GM23338 (cell line): Measurements from ENCODE around the gene HDHD3. TPM values are rescaled to one million over a fixed set of nuclear protein-coding genes. Genes with fewer than 3 reads are reported as not detected.
A peak's percentile ranks its signal among the peaks of the same experiment; 100 is the strongest.

ENCODE experiments used
- ATAC-seq: fragments of 200-7000 bp; cut with Tn5 transposase; 3 replicates; pipeline ENCODE4 v1.9.1; 2020
- DNase-seq: peaks from one replicate; pipeline ENCODE4 v3.0.0-alpha.2; 2015; ENCODE audit warnings: low spot score
- H2AFZ ChIP-seq: fragments of 200-600 bp; sonication (generic); 2 replicates; pipeline ENCODE4 v1.8.0; 2016; ENCODE audit warnings: antibody characterized with exemption, mild to moderate bottlenecking, moderate library complexity
- H3F3A ChIP-seq: fragments of 200-600 bp; sonication (generic); replicated peaks from 2 replicates; pipeline ENCODE4 v1.8.0; 2017; ENCODE audit warnings: antibody characterized with exemption, mixed run types, low read depth
- H3K27ac ChIP-seq: fragments of 200-600 bp; sonication (generic); 2 replicates; pipeline ENCODE4 v1.6.1; 2016; ENCODE audit warnings: low read depth
- H3K27me3 ChIP-seq: fragments of 200-600 bp; sonication (generic); 2 replicates; pipeline ENCODE4 v1.8.0; 2016; ENCODE audit warnings: mild to moderate bottlenecking, mixed run types, moderate library complexity; ENCODE audit not compliant: insufficient read depth
- H3K36me3 ChIP-seq: fragments of 200-600 bp; sonication (generic); 2 replicates; pipeline ENCODE4 v1.8.0; 2016; ENCODE audit warnings: mild to moderate bottlenecking; ENCODE audit not compliant: insufficient read depth
- H3K4me1 ChIP-seq: fragments of 200-600 bp; sonication (generic); 2 replicates; pipeline ENCODE4 v1.8.0; 2016; ENCODE audit warnings: mild to moderate bottlenecking, moderate library complexity; ENCODE audit not compliant: insufficient read depth
- H3K4me2 ChIP-seq: fragments of 200-600 bp; sonication (generic); 2 replicates; pipeline ENCODE4 v1.7.1; 2017; ENCODE audit warnings: mixed run types
- H3K4me3 ChIP-seq: fragments of 200-600 bp; sonication (generic); 2 replicates; pipeline ENCODE4 v1.6.1; 2016; ENCODE audit warnings: mixed run types
- H3K79me2 ChIP-seq: fragments of 200-600 bp; sonication (generic); replicated peaks from 2 replicates; pipeline ENCODE4 v1.8.0; 2017; ENCODE audit warnings: mild to moderate bottlenecking; ENCODE audit not compliant: insufficient read depth
- H3K9me2 ChIP-seq: fragments of 200-600 bp; sonication (generic); 2 replicates; pipeline ENCODE4 v1.8.0; 2017; ENCODE audit not compliant: insufficient read depth
- H4K20me1 ChIP-seq: fragments of 200-600 bp; sonication (generic); replicated peaks from 2 replicates; pipeline ENCODE4 v1.8.0; 2017; ENCODE audit warnings: mild to moderate bottlenecking; ENCODE audit not compliant: insufficient read depth
- H3K27ac Mint-ChIP-seq: 2 replicates; pipeline ENCODE4 v1.8.0; 2020; ENCODE audit warnings: inconsistent platforms, mild to moderate bottlenecking, moderate library complexity, mixed read lengths
- H3K27me3 Mint-ChIP-seq: 3 replicates; pipeline ENCODE4 v1.8.0; 2022; ENCODE audit warnings: low read depth, mild to moderate bottlenecking, moderate library complexity, mixed read lengths, inconsistent platforms; ENCODE audit not compliant: insufficient read depth, poor library complexity
- H3K36me3 Mint-ChIP-seq: 3 replicates; pipeline ENCODE4 v1.8.0; 2021; ENCODE audit warnings: low read depth, mild to moderate bottlenecking, inconsistent platforms, moderate library complexity, mixed read lengths
- H3K4me1 Mint-ChIP-seq: 3 replicates; pipeline ENCODE4 v1.8.0; 2020; ENCODE audit warnings: mild to moderate bottlenecking, inconsistent platforms, mixed read lengths
- H3K4me3 Mint-ChIP-seq: 3 replicates; pipeline ENCODE4 v1.8.0; 2021; ENCODE audit warnings: moderate library complexity, mild to moderate bottlenecking, inconsistent platforms, mixed read lengths
- H3K9me3 Mint-ChIP-seq: 3 replicates; pipeline ENCODE4 v1.8.0; 2020; ENCODE audit warnings: moderate library complexity, mild to moderate bottlenecking, inconsistent platforms, mixed read lengths
- CREB1 ChIP-seq: fragments of 250-450 bp; sonication (Bioruptor Pico); IDR thresholded peaks from 2 replicates; pipeline ENCODE4 v1.5.0; 2020; ENCODE audit warnings: low read depth, mild to moderate bottlenecking, moderate library complexity
- ETS1 ChIP-seq: IDR thresholded peaks from 2 replicates; pipeline ENCODE4 v1.6.1; 2016; ENCODE audit warnings: antibody characterized with exemption
- EZH2 ChIP-seq: fragments of 200-600 bp; sonication (generic); IDR thresholded peaks from one replicate; pipeline ENCODE4 v1.8.0; 2017; ENCODE audit warnings: antibody characterized with exemption, mild to moderate bottlenecking, low read depth; ENCODE audit not compliant: unreplicated experiment
- NANOG ChIP-seq: IDR thresholded peaks from 2 replicates; pipeline ENCODE4 v1.6.1; 2016; ENCODE audit warnings: antibody characterized with exemption, borderline replicate concordance
- POLR2AphosphoS5 ChIP-seq: IDR thresholded peaks from 2 replicates; pipeline ENCODE4 v1.6.1; 2016; ENCODE audit warnings: antibody characterized with exemption, low read depth
- STAT1 ChIP-seq: IDR thresholded peaks from one replicate; pipeline ENCODE4 v1.6.1; 2016; ENCODE audit warnings: antibody characterized with exemption; ENCODE audit not compliant: unreplicated experiment
- ZNF114 ChIP-seq: fragments of 250-450 bp; sonication (Bioruptor Pico); IDR thresholded peaks from 2 replicates; pipeline ENCODE4 v1.5.0; 2020; ENCODE audit warnings: mild to moderate bottlenecking, moderate library complexity
- ZNF331 ChIP-seq: fragments of 250-450 bp; sonication (Bioruptor Pico); IDR thresholded peaks from 2 replicates; pipeline ENCODE4 v1.5.0; 2020; ENCODE audit warnings: low read depth, mild to moderate bottlenecking, moderate library complexity
- polyA plus RNA-seq: library from polyadenylated mRNA; unstranded; fragments of >200 nt; fragmentation: Nextera tagmentation; extraction: Ambion mirVana; gene quantifications from 2 replicates; pipeline ENCODE4 v1.2.1, GENCODE V29; 2016
- total RNA-seq: library from RNA; depleted of rRNA; stranded (reverse); fragments of >200 nt; shearing (Covaris generic); gene quantifications from 2 replicates; pipeline ENCODE4 v1.2.3, GENCODE V29; 2014
- TF ChIP-seq, protein P1 (sequence below): IDR thresholded peaks from one replicate; pipeline ENCODE4 v1.6.1; 2018; ENCODE audit warnings: antibody characterized with exemption; ENCODE audit not compliant: unreplicated experiment

HDHD3 gene
- total and polyA plus RNA-seq, 2 experiments from 2014 or later, result 9.5 to 17.7 TPM

GRCh38 chr9:113340011-113340699 lies 36.6 kb downstream of the HDHD3 start, which contains the start of gene WDR31:
TSS of gene WDR31 (minus strand) at chr9:113340275. CDS start at chr9:113332022, 8,253 bp downstream.
- Mint-ChIP-seq H3K36me3 (no peaks in the 10 kb centered on the region), H3K27ac (no peak within 1 kb of the TSS), H3K9me3 (no peaks in the 10 kb centered on the region), H3K27me3 (peaks cover 20% of the 10 kb centered on the region), H3K4me1 (peaks cover 5% of the 10 kb centered on the region; the same call in 1 of the 3 replicates), H3K4me3 (peak within 1 kb of the TSS; percentile 85)
- Histone ChIP-seq H3K79me2 (no peaks in the 10 kb centered on the region), H4K20me1 (no peaks in the 10 kb centered on the region), H3K9me2 (no peaks in the 10 kb centered on the region), H3F3A (no peaks in the 10 kb centered on the region), H3K4me2 (peak within 1 kb of the TSS; percentile 88), H2AFZ (peak within 1 kb of the TSS; percentile 100), H3K27me3 (peaks cover 19% of the 10 kb centered on the region), H3K36me3 (no peaks in the 10 kb centered on the region), H3K4me1 (no peaks in the 10 kb centered on the region), H3K27ac (no peak within 1 kb of the TSS), H3K4me3 (peak within 1 kb of the TSS; percentile 86)
- peak; percentile 89 for DNase-seq
- TF ChIP-seq, protein P1, sequence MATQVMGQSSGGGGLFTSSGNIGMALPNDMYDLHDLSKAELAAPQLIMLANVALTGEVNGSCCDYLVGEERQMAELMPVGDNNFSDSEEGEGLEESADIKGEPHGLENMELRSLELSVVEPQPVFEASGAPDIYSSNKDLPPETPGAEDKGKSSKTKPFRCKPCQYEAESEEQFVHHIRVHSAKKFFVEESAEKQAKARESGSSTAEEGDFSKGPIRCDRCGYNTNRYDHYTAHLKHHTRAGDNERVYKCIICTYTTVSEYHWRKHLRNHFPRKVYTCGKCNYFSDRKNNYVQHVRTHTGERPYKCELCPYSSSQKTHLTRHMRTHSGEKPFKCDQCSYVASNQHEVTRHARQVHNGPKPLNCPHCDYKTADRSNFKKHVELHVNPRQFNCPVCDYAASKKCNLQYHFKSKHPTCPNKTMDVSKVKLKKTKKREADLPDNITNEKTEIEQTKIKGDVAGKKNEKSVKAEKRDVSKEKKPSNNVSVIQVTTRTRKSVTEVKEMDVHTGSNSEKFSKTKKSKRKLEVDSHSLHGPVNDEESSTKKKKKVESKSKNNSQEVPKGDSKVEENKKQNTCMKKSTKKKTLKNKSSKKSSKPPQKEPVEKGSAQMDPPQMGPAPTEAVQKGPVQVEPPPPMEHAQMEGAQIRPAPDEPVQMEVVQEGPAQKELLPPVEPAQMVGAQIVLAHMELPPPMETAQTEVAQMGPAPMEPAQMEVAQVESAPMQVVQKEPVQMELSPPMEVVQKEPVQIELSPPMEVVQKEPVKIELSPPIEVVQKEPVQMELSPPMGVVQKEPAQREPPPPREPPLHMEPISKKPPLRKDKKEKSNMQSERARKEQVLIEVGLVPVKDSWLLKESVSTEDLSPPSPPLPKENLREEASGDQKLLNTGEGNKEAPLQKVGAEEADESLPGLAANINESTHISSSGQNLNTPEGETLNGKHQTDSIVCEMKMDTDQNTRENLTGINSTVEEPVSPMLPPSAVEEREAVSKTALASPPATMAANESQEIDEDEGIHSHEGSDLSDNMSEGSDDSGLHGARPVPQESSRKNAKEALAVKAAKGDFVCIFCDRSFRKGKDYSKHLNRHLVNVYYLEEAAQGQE, result no peak
- TF ChIP-seq EZH2 (peak; percentile 39), POLR2AphosphoS5 (peak; percentile 75), CREB1 (CRISPR knock-in tag) (peak; percentile 73), NANOG (no peak; the same call in 1 of the 2 replicates), ETS1 (peak; percentile 59)
- ATAC-seq, result peak; percentile 98

- Histone ChIP-seq H3K36me3 (no peaks in the 10 kb centered on the region), H3K4me3 (no peak overlapping the region), H3F3A (no peaks in the 10 kb centered on the region), H3K4me2 (no peak overlapping the region), H3K27me3 (peaks cover 19% of the 10 kb centered on the region), H3K27ac (no peak overlapping the region), H3K4me1 (no peaks in the 10 kb centered on the region), H3K79me2 (no peaks in the 10 kb centered on the region), H4K20me1 (no peaks in the 10 kb centered on the region), H3K9me2 (no peaks in the 10 kb centered on the region), H2AFZ (no peak overlapping the region)
- Mint-ChIP-seq H3K36me3 (no peaks in the 10 kb centered on the region), H3K27me3 (peaks cover 20% of the 10 kb centered on the region), H3K4me1 (peaks cover 5% of the 10 kb centered on the region; the same call in 1 of the 3 replicates), H3K4me3 (no peak overlapping the region), H3K27ac (no peak overlapping the region), H3K9me3 (no peaks in the 10 kb centered on the region)
- ATAC-seq (no peak), DNase-seq (no peak)
- TF ChIP-seq, protein P1, result no peak
- TF ChIP-seq ZNF331 (CRISPR knock-in tag), result no peak
- TF ChIP-seq ZNF114 (CRISPR knock-in tag), result no peak
- no peak for TF ChIP-seq POLR2AphosphoS5
- TF ChIP-seq ETS1, result no peak
- no peak for TF ChIP-seq STAT1
Measured at GRCh38 chr9:113337714-113338113, 39.1 kb downstream of the HDHD3 start.
